ENCODE results near the gene PGLYRP2.

DNA sequence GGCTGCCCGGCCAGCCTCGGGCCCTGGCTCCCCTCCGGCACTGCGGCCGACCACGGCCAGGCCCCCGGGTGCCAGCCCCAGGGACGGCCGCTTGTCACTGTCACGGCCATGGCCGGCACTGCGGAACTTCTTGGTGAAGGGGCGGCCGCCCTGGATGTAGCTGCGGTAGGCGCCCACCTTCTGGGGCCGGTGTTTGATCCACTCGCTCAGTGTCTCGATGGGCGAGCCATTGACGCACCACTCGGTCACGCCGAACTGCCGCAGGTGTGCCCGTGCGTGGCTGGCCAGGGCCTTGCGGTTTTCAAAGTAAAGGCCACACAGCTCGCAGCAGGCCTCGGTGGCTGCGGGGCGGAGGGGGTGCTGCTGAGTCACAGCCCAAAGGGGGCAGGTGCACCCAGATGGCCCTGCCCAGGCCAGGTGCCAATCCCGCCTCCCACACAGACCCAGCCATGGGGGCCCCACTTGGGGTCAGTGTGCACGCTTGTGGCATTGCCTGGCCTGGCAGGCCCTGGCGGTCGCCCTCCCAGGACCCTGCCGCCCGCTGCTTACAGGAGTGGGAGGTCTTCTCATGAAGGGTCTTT is 54.5 kb downstream of the PGLYRP2 start:
- TF ChIP-seq, protein P1, sequence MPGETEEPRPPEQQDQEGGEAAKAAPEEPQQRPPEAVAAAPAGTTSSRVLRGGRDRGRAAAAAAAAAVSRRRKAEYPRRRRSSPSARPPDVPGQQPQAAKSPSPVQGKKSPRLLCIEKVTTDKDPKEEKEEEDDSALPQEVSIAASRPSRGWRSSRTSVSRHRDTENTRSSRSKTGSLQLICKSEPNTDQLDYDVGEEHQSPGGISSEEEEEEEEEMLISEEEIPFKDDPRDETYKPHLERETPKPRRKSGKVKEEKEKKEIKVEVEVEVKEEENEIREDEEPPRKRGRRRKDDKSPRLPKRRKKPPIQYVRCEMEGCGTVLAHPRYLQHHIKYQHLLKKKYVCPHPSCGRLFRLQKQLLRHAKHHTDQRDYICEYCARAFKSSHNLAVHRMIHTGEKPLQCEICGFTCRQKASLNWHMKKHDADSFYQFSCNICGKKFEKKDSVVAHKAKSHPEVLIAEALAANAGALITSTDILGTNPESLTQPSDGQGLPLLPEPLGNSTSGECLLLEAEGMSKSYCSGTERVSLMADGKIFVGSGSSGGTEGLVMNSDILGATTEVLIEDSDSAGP (CRISPR knock-in tag; IDR thresholded peaks at IDR 0.05; ENCODE audit: borderline replicate concordance) = no peak
- TF ChIP-seq ELF4 (CRISPR knock-in tag; IDR thresholded peaks at IDR 0.05; ENCODE audit: borderline replicate concordance) = no peak
- TF ChIP-seq CTCF (CRISPR knock-in tag; IDR thresholded peaks at IDR 0.05) = no peak
- TF ChIP-seq, protein P2, sequence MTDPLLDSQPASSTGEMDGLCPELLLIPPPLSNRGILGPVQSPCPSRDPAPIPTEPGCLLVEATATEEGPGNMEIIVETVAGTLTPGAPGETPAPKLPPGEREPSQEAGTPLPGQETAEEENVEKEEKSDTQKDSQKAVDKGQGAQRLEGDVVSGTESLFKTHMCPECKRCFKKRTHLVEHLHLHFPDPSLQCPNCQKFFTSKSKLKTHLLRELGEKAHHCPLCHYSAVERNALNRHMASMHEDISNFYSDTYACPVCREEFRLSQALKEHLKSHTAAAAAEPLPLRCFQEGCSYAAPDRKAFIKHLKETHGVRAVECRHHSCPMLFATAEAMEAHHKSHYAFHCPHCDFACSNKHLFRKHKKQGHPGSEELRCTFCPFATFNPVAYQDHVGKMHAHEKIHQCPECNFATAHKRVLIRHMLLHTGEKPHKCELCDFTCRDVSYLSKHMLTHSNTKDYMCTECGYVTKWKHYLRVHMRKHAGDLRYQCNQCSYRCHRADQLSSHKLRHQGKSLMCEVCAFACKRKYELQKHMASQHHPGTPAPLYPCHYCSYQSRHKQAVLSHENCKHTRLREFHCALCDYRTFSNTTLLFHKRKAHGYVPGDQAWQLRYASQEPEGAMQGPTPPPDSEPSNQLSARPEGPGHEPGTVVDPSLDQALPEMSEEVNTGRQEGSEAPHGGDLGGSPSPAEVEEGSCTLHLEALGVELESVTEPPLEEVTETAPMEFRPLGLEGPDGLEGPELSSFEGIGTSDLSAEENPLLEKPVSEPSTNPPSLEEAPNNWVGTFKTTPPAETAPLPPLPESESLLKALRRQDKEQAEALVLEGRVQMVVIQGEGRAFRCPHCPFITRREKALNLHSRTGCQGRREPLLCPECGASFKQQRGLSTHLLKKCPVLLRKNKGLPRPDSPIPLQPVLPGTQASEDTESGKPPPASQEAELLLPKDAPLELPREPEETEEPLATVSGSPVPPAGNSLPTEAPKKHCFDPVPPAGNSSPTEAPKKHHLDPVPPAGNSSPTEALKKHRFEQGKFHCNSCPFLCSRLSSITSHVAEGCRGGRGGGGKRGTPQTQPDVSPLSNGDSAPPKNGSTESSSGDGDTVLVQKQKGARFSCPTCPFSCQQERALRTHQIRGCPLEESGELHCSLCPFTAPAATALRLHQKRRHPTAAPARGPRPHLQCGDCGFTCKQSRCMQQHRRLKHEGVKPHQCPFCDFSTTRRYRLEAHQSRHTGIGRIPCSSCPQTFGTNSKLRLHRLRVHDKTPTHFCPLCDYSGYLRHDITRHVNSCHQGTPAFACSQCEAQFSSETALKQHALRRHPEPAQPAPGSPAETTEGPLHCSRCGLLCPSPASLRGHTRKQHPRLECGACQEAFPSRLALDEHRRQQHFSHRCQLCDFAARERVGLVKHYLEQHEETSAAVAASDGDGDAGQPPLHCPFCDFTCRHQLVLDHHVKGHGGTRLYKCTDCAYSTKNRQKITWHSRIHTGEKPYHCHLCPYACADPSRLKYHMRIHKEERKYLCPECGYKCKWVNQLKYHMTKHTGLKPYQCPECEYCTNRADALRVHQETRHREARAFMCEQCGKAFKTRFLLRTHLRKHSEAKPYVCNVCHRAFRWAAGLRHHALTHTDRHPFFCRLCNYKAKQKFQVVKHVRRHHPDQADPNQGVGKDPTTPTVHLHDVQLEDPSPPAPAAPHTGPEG (CRISPR knock-in tag; IDR thresholded peaks at IDR 0.05) = no peak
- TF ChIP-seq RXRA (CRISPR knock-in tag; IDR thresholded peaks at IDR 0.05) = no peak
- TF ChIP-seq, protein P3, sequence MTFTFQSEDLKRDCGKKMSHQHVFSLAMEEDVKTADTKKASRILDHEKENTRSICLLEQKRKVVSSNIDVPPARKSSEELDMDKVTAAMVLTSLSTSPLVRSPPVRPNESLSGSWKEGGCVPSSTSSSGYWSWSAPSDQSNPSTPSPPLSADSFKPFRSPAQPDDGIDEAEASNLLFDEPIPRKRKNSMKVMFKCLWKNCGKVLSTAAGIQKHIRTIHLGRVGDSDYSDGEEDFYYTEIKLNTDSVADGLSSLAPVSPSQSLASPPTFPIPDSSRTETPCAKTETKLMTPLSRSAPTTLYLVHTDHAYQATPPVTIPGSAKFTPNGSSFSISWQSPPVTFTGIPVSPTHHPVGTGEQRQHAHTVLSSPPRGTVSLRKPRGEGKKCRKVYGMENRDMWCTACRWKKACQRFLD (CRISPR knock-in tag; IDR thresholded peaks at IDR 0.05; ENCODE audit: borderline replicate concordance) = no peak
- TF ChIP-seq, protein P4, sequence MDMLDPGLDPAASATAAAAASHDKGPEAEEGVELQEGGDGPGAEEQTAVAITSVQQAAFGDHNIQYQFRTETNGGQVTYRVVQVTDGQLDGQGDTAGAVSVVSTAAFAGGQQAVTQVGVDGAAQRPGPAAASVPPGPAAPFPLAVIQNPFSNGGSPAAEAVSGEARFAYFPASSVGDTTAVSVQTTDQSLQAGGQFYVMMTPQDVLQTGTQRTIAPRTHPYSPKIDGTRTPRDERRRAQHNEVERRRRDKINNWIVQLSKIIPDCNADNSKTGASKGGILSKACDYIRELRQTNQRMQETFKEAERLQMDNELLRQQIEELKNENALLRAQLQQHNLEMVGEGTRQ (IDR thresholded peaks at IDR 0.05; ENCODE audit: low read depth, low read length) = no peak
- TF ChIP-seq, protein P4 (CRISPR knock-in tag; IDR thresholded peaks at IDR 0.05; ENCODE audit: borderline replicate concordance) = no peak
- no peak for TF ChIP-seq DPF2 (CRISPR knock-in tag; IDR thresholded peaks at IDR 0.05; ENCODE audit: borderline replicate concordance, low read depth)
